Upper lobe of left lung (tissue), 6 donors: ENCODE data around the gene BLID. TPM values are rescaled to one million over a fixed set of nuclear protein-coding genes. Genes with fewer than 3 reads are reported as not detected.

ENCODE experiments used
- ATAC-seq, 2 donors: fragments of 200-7000 bp; cut with Tn5 transposase; one replicate each; pipeline ENCODE4 v1.9.1; 2022; ENCODE audit warnings: mild to moderate bottlenecking in 2 of 2, moderate library complexity in 2 of 2; ENCODE audit not compliant: low FRiP score in 2 of 2
- DNase-seq, 2 donors: peaks; one replicate each; pipeline ENCODE4 v3.0.0-alpha.2; 2019 to 2020
- H3K27ac ChIP-seq, 4 donors: fragments of 200-600 bp; sonication (generic); one replicate each; pipeline ENCODE4 v1.5.1; 2016 to 2019
- H3K27me3 ChIP-seq, 4 donors: fragments of 200-600 bp; sonication (generic); one replicate each; pipeline ENCODE4 v1.5.1; 2017 to 2019
- H3K36me3 ChIP-seq, 4 donors: fragments of 200-600 bp; sonication (generic); one replicate each; pipeline ENCODE4 v1.5.1; 2016 to 2019
- H3K4me1 ChIP-seq, 4 donors: fragments of 200-600 bp; sonication (generic); one replicate each; pipeline ENCODE4 v1.5.1; 2018 to 2019
- H3K4me3 ChIP-seq, 4 donors: fragments of 200-600 bp; sonication (generic); one replicate each; pipeline ENCODE4 v1.5.1; 2017 to 2019; ENCODE audit warnings: mild to moderate bottlenecking in 2 of 4, moderate library complexity in 1 of 4
- H3K9me3 ChIP-seq, 4 donors: fragments of 200-600 bp; sonication (generic); one replicate each; pipeline ENCODE4 v1.5.1; 2018 to 2019
- CTCF ChIP-seq, 6 experiments: fragments of 450-650 bp in 4 of 6; fragments of 200-600 bp in 2 of 6; sonication (generic) in 2 of 6; IDR thresholded peaks; one replicate each; pipeline ENCODE4 v1.5.1; 2016 to 2019; ENCODE audit warnings: antibody characterized with exemption in 6 of 6
- EP300 ChIP-seq, 4 donors: sonication (generic); formaldehyde crosslinking; IDR thresholded peaks; one replicate each; pipeline ENCODE4 v1.5.1; 2017; ENCODE audit warnings: antibody characterized with exemption in 4 of 4, control low read depth in 2 of 4
- POLR2A ChIP-seq, 4 donors: fragments of 450-650 bp; IDR thresholded peaks; one replicate each; pipeline ENCODE4 v1.5.1; 2016 to 2017; ENCODE audit warnings: antibody characterized with exemption in 4 of 4, mild to moderate bottlenecking in 2 of 4
- POLR2AphosphoS5 ChIP-seq, 2 donors: sonication (generic); formaldehyde crosslinking; IDR thresholded peaks; one replicate each; pipeline ENCODE4 v1.5.1; 2017; ENCODE audit warnings: antibody characterized with exemption in 2 of 2
- WGBS, 2 donors: methylation state at CpG; one replicate each; pipeline ENCODE4 v1.1.5; 2017 to 2018; 5-methylcytosine and 5-hydroxymethylcytosine counted together
- total RNA-seq, 6 donors: library from RNA; depleted of rRNA in 4 of 6; stranded (reverse); fragments of >200 nt in 4 of 6; gene quantifications; one replicate each; pipeline versions ENCODE4 v1.1.0 to v1.2.1, GENCODE V29; 2016 to 2021
- donor health status: DM: no; HTN: no; CAD: no; lungs with moderate emphysema.
- donor health status: DM: no; HTN: yes; CAD: no; lungs with severe emphysema.

Gene BLID
- total RNA-seq, 6 donors from 2014 or later: 0.30 to 6.3 TPM; not detected in 4

- peak in 1 of 2 donors; percentile 69 for ATAC-seq
- H3K27me3 ChIP-seq: no peaks in the 10 kb centered on the region
- no peak for TF ChIP-seq CTCF (IDR thresholded peaks at IDR 0.05)
- no peak for TF ChIP-seq EP300 (IDR thresholded peaks at IDR 0.05)
- TF ChIP-seq POLR2AphosphoS5 (IDR thresholded peaks at IDR 0.05): no peak
- TF ChIP-seq POLR2A (IDR thresholded peaks at IDR 0.05): no peak
Measured at GRCh38 chr11:122074022-122074421, 42.0 kb downstream of the BLID start.

GRCh38 chr11:122071709-122072202 lies 44.3 kb downstream of the BLID start:
- TF ChIP-seq EP300 (IDR thresholded peaks at IDR 0.05) (no peak), POLR2AphosphoS5 (IDR thresholded peaks at IDR 0.05) (no peak), POLR2A (IDR thresholded peaks at IDR 0.05) (no peak), CTCF (IDR thresholded peaks at IDR 0.05) (no peak)
- Histone ChIP-seq H3K27me3 (no peaks in the 10 kb centered on the region), H3K36me3 (no peaks in the 10 kb centered on the region), H3K27ac (no peak overlapping the region), H3K9me3 (no peaks in the 10 kb centered on the region), H3K4me3 (no peak overlapping the region), H3K4me1 (no peaks in the 10 kb centered on the region)
- 73 to 88% methylated on average over 10 of the region's 10 CpGs for WGBS, 2 donors
- DNase-seq: peak in 1 of 2 donors; percentile 13
- ATAC-seq: no peak

More at GRCh38 chr11:122074022-122074421, 42.0 kb downstream of the BLID start:
- Histone ChIP-seq H3K9me3 (no peaks in the 10 kb centered on the region), H3K27ac (no peak overlapping the region), H3K4me3 (no peak overlapping the region), H3K4me1 (no peaks in the 10 kb centered on the region), H3K36me3 (no peaks in the 10 kb centered on the region)
- no peak for DNase-seq

- Histone ChIP-seq H3K27ac (no peak overlapping the region), H3K4me3 (no peak overlapping the region), H3K36me3 (no peaks in the 10 kb centered on the region), H3K4me1 (no peaks in the 10 kb centered on the region), H3K9me3 (no peaks in the 10 kb centered on the region), H3K27me3 (no peaks in the 10 kb centered on the region)
- ATAC-seq: peak in 1 of 2 donors; percentile 56
- peak in 1 of 2 donors; percentile 40 for DNase-seq
- TF ChIP-seq POLR2AphosphoS5 (IDR thresholded peaks at IDR 0.05) (no peak), POLR2A (IDR thresholded peaks at IDR 0.05) (no peak), CTCF (IDR thresholded peaks at IDR 0.05) (no peak), EP300 (IDR thresholded peaks at IDR 0.05) (no peak)
- WGBS, 2 donors: 25 to 31% methylated on average over 7 of the region's 7 CpGs
Measured at GRCh38 chr11:122069707-122070360, 46.2 kb downstream of the BLID start.

- DNase-seq (no peak), ATAC-seq (no peak)
- Histone ChIP-seq H3K4me1 (no peaks in the 10 kb centered on the region), H3K9me3 (no peaks in the 10 kb centered on the region), H3K4me3 (no peak overlapping the region), H3K36me3 (no peaks in the 10 kb centered on the region), H3K27ac (no peak overlapping the region), H3K27me3 (no peaks in the 10 kb centered on the region)
- WGBS, 2 donors: 70 to 76% methylated on average over 3 of the region's 3 CpGs
- TF ChIP-seq POLR2A (IDR thresholded peaks at IDR 0.05) (no peak), POLR2AphosphoS5 (IDR thresholded peaks at IDR 0.05) (no peak), CTCF (IDR thresholded peaks at IDR 0.05) (no peak), EP300 (IDR thresholded peaks at IDR 0.05) (no peak)
Measured at GRCh38 chr11:122068837-122069236, 47.2 kb downstream of the BLID start.

- no peak overlapping the region for H3K27ac ChIP-seq
- ATAC-seq (no peak), DNase-seq (no peak)
- no peaks in the 10 kb centered on the region for H3K9me3 ChIP-seq
- H3K4me1 ChIP-seq: no peaks in the 10 kb centered on the region
- TF ChIP-seq POLR2A (IDR thresholded peaks at IDR 0.05) (no peak), CTCF (IDR thresholded peaks at IDR 0.05) (no peak), EP300 (IDR thresholded peaks at IDR 0.05) (no peak), POLR2AphosphoS5 (IDR thresholded peaks at IDR 0.05) (no peak)
- no peaks in the 10 kb centered on the region for H3K36me3 ChIP-seq
- H3K4me3 ChIP-seq: no peak overlapping the region
- WGBS, 2 donors: 39 to 49% methylated on average over 5 of the region's 5 CpGs
- H3K27me3 ChIP-seq: no peaks in the 10 kb centered on the region
Measured at GRCh38 chr11:122068141-122068540, 47.9 kb downstream of the BLID start.
